Measurements from ENCODE around the gene IDH3B.
A peak's percentile ranks its signal among the peaks of the same experiment; 100 is the strongest.
"Not testable (repeated sequence)": the region's sequence is repeated elsewhere in the genome, so short reads cannot be mapped to it uniquely, and the experiment has no call there.

Gene IDH3B

GRCh38 chr20:2698186-2698817, 34.3 kb upstream of the IDH3B start:
- H3K9me3 Mint-ChIP-seq: no peaks in the 10 kb centered on the region
- no peak overlapping the region for H3K27ac Mint-ChIP-seq
- no peak overlapping the region for H3K4me3 Mint-ChIP-seq
- H3K36me3 Mint-ChIP-seq (ENCODE audit: low read depth): no peaks in the 10 kb centered on the region
- H3K4me1 Mint-ChIP-seq (ENCODE audit: low read depth): no peaks in the 10 kb centered on the region
- H3K27me3 Mint-ChIP-seq: peaks cover 24% of the 10 kb centered on the region

GRCh38 chr20:2697768-2698167, 33.8 kb upstream of the IDH3B start:
- Mint-ChIP-seq H3K4me1 (ENCODE audit: low read depth) (no peaks in the 10 kb centered on the region), H3K9me3 (no peaks in the 10 kb centered on the region), H3K27ac (no peak overlapping the region), H3K27me3 (peaks cover 24% of the 10 kb centered on the region), H3K4me3 (no peak overlapping the region), H3K36me3 (ENCODE audit: low read depth) (no peaks in the 10 kb centered on the region)

GRCh38 chr20:2696646-2697045, 32.6 kb upstream of the IDH3B start:
- Mint-ChIP-seq H3K27ac (no peak overlapping the region), H3K9me3 (no peaks in the 10 kb centered on the region), H3K36me3 (ENCODE audit: low read depth) (no peaks in the 10 kb centered on the region), H3K27me3 (peaks cover 31% of the 10 kb centered on the region), H3K4me3 (no peak overlapping the region), H3K4me1 (ENCODE audit: low read depth) (peaks cover 6% of the 10 kb centered on the region)

DNA sequence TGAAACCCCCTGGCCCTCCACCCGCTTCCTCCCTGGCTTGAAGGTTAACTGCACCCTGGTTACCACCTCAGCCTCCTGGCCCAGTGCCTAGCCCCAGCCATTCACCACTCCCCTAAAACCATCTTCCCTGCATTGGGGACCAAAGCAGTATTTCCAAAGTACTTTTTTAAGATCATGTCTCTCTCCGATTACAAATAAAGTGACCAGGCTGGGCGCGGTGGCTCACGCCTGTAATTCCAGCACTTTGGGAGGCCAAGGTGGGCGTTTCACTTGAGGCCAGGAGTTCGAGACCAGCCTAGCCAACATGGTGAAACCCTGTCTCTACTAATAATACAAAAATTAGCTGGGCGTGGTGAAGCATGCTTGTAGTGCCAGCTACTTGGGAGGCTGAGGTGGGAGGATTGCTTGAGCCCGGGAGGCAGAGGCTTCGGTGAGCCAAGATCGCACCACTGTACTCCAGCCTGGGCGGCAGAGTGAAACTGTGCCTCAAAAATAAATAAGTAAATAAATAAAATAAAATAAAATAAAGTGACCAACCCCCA, 32.0 kb upstream of the IDH3B start:
- not testable (repeated sequence) for H3K9me3 Mint-ChIP-seq; H3K4me3 Mint-ChIP-seq; H3K27ac Mint-ChIP-seq; H3K36me3 Mint-ChIP-seq (ENCODE audit: low read depth)
- H3K4me1 Mint-ChIP-seq (ENCODE audit: low read depth): peaks cover 12% of the 10 kb centered on the region
- peaks cover 37% of the 10 kb centered on the region for H3K27me3 Mint-ChIP-seq

DNA sequence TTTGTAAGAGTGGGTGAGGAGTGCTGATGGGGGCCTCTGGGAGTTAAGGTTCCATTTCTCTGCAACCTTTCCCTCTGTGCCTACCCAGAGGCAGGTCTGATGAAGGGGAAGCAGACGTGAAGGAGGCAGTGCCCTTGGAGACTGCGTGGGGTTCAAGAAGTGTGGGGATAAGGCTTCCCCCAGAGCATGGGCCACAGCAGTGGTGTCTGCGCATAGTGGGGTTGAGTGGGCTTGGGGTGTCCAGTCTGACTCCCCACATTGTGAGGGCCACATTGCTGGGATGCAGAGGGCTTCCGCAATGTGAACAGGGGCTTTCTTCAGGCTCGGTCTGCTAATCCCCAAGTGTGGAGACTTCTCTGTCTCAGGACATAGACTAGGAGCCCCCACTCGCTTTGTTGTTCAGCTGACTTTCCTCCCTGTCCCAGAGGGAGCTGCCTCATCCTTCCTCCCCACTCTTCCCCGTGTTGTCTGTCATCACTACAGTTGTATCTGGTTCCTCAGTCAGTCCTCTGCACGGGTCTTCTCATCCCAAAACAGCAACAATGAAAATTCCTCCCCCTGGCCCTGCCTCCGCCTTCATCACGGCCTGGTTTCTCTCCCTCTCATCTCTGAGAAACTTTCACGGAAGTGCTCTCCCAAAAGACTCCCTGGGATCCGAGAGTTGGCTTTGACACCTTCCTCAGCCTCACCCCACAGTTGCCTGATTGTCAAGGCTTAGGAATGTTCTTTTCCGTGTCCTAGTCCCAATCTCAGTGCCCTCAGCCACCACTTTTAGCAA, 31.4 kb upstream of the IDH3B start:
- Mint-ChIP-seq H3K9me3 (no peaks in the 10 kb centered on the region), H3K4me1 (ENCODE audit: low read depth) (peaks cover 13% of the 10 kb centered on the region), H3K4me3 (peak overlapping the region; percentile 28), H3K36me3 (ENCODE audit: low read depth) (no peaks in the 10 kb centered on the region), H3K27me3 (peaks cover 41% of the 10 kb centered on the region), H3K27ac (no peak overlapping the region)

- peaks cover 50% of the 10 kb centered on the region for H3K27me3 Mint-ChIP-seq
- peaks cover 13% of the 10 kb centered on the region for H3K4me1 Mint-ChIP-seq (ENCODE audit: low read depth)
- no peak overlapping the region for H3K27ac Mint-ChIP-seq
- H3K4me3 Mint-ChIP-seq: no peak overlapping the region
- no peaks in the 10 kb centered on the region for H3K36me3 Mint-ChIP-seq (ENCODE audit: low read depth)
- H3K9me3 Mint-ChIP-seq: no peaks in the 10 kb centered on the region
These were observed 30.5 kb upstream of the IDH3B start for GRCh38 chr20:2694519-2694918.

DNA sequence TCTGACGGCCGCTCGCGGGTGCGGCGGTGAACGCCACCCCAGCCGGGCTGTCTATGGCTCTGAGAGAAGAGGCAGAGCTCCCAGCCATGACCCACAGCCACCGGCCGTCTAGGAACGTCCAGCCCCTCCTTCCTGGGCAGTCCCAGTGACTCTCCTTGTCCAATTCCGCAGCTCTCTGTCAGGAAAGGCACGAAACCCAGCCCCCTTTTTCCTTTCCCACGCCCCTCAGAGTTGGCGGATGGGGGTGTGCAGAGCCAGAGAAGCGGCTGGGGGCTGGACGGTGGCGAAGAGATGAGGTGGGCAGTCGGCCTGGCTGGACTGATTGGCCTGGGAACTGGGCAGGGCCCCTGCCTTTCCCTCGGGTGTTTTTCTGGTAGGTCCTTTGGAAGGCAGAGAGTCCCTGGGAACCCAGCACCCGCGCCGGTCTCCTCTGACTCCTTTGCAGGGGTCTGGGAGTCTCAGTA, 30.0 kb upstream of the IDH3B start:
- Mint-ChIP-seq H3K36me3 (ENCODE audit: low read depth) (no peaks in the 10 kb centered on the region), H3K4me1 (ENCODE audit: low read depth) (peaks cover 13% of the 10 kb centered on the region), H3K27me3 (peaks cover 54% of the 10 kb centered on the region), H3K27ac (no peak overlapping the region), H3K4me3 (no peak overlapping the region), H3K9me3 (no peaks in the 10 kb centered on the region)

- Mint-ChIP-seq H3K36me3 (ENCODE audit: low read depth) (no peaks in the 10 kb centered on the region), H3K4me3 (no peak overlapping the region), H3K27me3 (peaks cover 56% of the 10 kb centered on the region), H3K9me3 (no peaks in the 10 kb centered on the region), H3K4me1 (ENCODE audit: low read depth) (peaks cover 16% of the 10 kb centered on the region), H3K27ac (no peak overlapping the region)
These were observed 29.4 kb upstream of the IDH3B start for GRCh38 chr20:2693286-2694007.

GRCh38 chr20:2692886-2693285, 28.9 kb upstream of the IDH3B start:
- Mint-ChIP-seq H3K27ac (no peak overlapping the region), H3K9me3 (no peaks in the 10 kb centered on the region), H3K36me3 (ENCODE audit: low read depth) (no peaks in the 10 kb centered on the region), H3K4me1 (ENCODE audit: low read depth) (peaks cover 21% of the 10 kb centered on the region), H3K4me3 (no peak overlapping the region), H3K27me3 (peaks cover 57% of the 10 kb centered on the region)

DNA sequence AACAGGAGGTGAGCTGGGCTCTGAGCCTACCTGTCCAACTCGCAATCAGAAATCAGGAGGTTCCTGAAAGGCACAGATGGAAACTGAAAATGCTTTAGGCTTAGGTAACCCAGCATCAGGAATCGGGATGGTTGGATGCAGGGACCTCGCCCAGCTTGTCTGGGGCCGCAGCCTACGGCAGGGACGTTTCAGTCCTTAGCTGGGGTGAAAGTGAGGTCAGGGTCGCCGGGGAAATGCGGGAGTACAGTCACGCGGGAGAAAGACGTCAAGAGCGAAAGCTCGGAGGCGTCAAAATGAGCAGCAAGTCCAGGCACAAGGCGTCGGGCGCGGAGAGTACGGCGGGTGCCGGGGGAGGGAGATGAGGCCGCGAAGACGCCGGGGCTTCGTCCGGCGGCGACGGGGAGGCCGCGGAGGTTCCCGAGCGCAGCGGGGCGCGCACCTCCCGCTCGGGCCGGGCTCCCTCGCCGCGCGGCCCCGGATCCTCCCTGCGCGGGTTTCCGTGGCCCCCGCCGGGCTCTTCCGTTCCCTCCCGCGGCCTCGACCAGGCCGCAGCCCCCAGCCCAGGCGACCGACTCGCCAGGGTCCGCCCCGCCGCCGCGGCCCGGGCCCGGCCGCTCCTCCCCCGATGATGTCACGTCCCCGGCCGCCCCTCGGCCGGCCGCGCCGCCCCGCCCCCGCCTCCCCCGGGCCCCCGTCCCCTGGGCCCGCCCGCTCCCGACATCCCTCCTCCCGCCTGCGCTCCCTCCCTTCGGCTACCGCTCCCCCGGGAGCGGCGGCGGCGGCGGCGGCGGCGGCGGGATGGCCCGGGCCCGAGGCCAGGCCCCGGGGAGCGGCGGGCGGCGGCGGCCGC, 28.2 kb upstream of the IDH3B start, which contains the start of gene EBF4:
Gene EBF4, plus strand, starts transcription at position 745 of the 850 bp plus-strand sequence. CDS start 866 bp downstream, outside the sequence.
- H3K9me3 Mint-ChIP-seq: no peaks in the 10 kb centered on the region
- H3K4me1 Mint-ChIP-seq (ENCODE audit: low read depth): peaks cover 26% of the 10 kb centered on the region
- H3K36me3 Mint-ChIP-seq (ENCODE audit: low read depth): no peaks in the 10 kb centered on the region
- H3K4me3 Mint-ChIP-seq: peak within 1 kb of the TSS; percentile 89
- H3K27ac Mint-ChIP-seq: peak within 1 kb of the TSS; percentile 85
- H3K27me3 Mint-ChIP-seq: peaks cover 57% of the 10 kb centered on the region

- Mint-ChIP-seq H3K9me3 (no peaks in the 10 kb centered on the region), H3K36me3 (ENCODE audit: low read depth) (no peaks in the 10 kb centered on the region), H3K4me1 (ENCODE audit: low read depth) (peaks cover 26% of the 10 kb centered on the region), H3K4me3 (peak overlapping the region; percentile 89), H3K27me3 (peaks cover 52% of the 10 kb centered on the region), H3K27ac (peak overlapping the region; percentile 31)
These were observed 27.6 kb upstream of the IDH3B start for GRCh38 chr20:2691663-2692035.

GRCh38 chr20:2691127-2691526, 27.1 kb upstream of the IDH3B start:
- Mint-ChIP-seq H3K27me3 (peaks cover 49% of the 10 kb centered on the region), H3K4me3 (peak overlapping the region; percentile 89), H3K36me3 (ENCODE audit: low read depth) (no peaks in the 10 kb centered on the region)

GRCh38 chr20:2690718-2691117, 26.7 kb upstream of the IDH3B start:
- Mint-ChIP-seq H3K4me3 (no peak overlapping the region), H3K36me3 (ENCODE audit: low read depth) (no peaks in the 10 kb centered on the region), H3K9me3 (no peaks in the 10 kb centered on the region), H3K27me3 (peaks cover 45% of the 10 kb centered on the region), H3K27ac (no peak overlapping the region), H3K4me1 (ENCODE audit: low read depth) (peaks cover 26% of the 10 kb centered on the region)

More at GRCh38 chr20:2691127-2691526, 27.1 kb upstream of the IDH3B start:
- Mint-ChIP-seq H3K4me1 (ENCODE audit: low read depth) (peaks cover 26% of the 10 kb centered on the region), H3K27ac (peak overlapping the region; percentile 31), H3K9me3 (no peaks in the 10 kb centered on the region)

GRCh38 chr20:2690213-2690612, 26.2 kb upstream of the IDH3B start:
- Mint-ChIP-seq H3K36me3 (ENCODE audit: low read depth) (no peaks in the 10 kb centered on the region), H3K27ac (no peak overlapping the region), H3K9me3 (no peaks in the 10 kb centered on the region), H3K4me1 (ENCODE audit: low read depth) (peaks cover 26% of the 10 kb centered on the region), H3K27me3 (peaks cover 41% of the 10 kb centered on the region), H3K4me3 (no peak overlapping the region)

All from stimulated activated naive CD8-positive, alpha-beta T cell treated with anti-CD3 and anti-CD28 coated beads, Interleukin-15, Interleukin-2, amounts not matched to agents 100 ng/mL and 50 ng/mL, for 24 hours (primary cell).